HG03103 (cell line): ENCODE data around the gene SOX5.
"Not testable (repeated sequence)": the region's sequence is repeated elsewhere in the genome, so short reads cannot be mapped to it uniquely, and the experiment has no call there.

Experiments
- ATAC-seq: cut with Tn5 transposase; IDR thresholded peaks from one replicate; pipeline ENCODE4 v1.9.1; 2021; ENCODE audit warnings: low read depth; ENCODE audit not compliant: unreplicated experiment

The SOX5 gene

DNA sequence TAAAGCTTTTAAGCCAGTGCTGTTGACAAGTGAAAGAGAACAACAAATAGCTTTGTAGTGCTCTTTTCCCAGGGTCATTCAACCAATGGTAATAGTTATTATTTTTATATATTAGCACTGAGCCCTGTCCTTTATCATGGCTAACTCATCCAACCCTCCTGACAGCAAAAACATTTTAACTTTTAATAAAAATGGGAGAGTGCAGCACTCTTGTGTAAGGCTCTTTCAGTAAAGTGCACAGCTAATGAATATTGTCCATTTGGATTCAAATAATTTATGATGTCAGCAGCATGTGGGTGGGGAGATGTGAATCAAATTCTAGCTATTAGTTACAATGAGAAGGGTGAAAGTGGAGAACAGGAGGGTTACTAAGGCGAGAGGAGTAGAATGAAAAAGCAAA, 185.7 kb downstream of the SOX5 start:
- no peak for ATAC-seq

DNA sequence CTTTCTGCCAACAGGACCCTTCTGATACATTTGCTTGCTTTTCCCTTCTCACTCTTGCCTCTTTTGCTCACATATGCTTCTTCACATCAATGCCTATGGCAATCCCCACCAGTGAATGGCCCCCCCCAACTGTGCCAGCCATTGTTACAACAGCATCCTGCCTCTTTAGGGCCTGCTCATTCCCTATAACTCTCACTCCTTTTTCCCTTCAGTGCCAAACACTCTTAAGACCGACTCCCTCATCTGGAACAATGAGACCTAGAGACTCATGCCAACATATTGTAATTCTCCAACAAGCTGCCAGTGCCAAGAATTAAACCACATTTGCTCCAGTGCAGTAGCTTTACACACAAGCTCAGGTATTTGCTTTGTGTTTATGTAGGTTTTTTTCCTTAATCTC, 189.0 kb downstream of the SOX5 start:
- ATAC-seq: no peak

DNA sequence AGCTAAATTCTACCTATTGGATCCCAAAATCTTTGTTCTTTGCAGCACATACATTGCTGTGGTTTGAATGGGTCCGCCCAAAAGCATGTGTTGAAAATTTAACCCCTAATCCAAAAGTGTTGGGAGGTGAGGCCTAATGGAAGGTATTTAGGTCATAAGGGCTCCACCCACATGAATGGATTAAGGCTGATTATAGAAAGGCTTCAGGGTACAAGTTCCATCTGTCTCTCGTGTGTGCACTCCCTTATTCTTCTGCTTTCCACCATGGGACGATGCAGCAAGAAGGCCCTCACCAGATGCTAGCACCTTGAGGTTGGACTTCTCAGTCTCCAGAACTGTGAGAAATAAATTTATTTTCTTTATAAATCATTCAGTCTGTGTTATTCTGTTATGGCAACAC, 190.9 kb downstream of the SOX5 start:
- ATAC-seq: no peak

DNA sequence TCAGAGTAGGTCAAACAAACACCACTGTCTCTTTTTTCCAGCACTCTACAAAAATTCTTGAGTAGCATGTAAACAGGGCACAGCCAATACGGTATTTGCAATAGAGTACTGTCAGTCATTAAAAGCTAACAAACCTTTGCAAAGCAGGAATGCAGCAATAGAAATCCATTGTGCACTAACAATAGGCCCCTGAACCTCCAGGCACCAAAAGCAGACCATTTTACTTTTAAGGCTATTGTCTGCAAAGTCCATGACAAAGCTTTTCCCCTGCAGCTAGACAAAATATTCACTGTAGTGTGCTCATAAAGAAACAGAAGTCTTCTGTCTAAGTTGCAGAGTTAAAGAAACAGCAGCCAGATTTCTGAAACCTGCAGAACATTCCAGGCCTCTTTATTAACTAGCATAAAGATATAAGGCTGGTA, 191.9 kb downstream of the SOX5 start:
- no peak for ATAC-seq

DNA sequence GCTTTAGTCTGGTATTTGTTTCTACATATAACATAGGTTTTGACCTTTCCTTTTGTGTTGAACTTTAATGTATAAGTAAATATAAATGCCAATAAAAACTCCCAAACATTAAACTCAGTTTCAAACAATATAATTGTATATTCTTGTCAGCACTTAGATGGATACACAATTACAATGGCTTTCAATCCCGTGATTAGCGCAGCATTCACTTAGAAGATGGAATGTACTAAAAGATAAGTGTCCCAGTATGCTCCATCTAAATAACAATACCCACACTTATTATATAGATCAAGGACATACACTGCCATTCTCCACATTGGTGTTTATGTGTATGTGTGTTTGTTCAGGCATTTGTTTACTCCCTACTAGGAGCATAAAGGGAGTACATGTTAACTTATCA, 193.1 kb downstream of the SOX5 start:
- ATAC-seq: no peak

DNA sequence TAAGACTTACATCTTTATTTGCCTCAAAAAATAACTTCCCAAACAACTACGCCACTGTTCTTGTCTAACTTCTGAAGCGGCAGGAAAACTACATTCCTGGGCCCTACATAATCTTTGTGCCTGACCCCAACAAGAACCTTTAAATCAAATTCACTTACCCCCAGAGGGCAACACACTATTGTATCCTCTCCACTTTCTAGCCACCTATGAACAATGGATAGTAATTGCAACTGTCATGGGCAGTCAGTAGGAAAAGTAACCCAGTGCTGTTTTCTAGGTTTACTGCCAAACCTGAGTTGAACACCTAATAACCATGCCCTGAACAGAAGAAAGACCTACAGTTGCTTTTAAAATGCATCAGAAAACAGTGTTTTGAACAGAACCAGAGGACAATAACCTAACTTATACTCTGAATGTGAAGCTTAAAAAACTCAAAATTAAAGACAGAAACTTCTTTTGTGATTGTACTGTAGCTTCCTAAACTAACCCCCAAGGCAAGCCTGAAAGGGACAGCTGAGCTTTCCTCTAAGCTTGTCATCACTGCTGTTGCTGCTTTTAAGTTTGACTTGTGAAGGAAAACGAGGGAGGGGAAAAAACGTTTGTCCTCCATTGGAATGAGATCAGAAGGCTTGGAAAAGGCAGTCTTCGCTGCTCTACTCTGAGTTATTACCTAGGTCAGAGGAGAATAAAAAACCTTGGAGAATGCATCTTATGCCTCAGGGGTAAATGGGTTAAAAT, 195.7 kb downstream of the SOX5 start:
- ATAC-seq: no peak

DNA sequence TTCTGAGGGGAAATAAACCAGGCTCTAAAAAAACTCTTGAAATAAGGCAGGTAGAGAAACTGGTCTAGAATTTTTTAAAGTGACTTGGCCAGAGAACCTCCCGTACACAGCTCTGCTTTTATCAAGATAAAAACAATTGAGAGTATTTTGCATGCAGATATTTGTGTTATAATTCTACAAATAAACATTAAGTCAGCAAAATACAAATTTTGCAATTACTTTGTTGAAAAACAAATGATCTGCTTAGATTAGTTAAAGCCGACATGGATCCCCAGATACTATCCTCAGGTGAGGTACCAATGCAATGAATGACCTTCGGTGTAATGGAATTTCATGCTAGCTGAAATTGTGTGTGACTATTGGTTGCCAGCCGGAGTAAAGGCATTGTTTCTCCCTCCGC, 197.2 kb downstream of the SOX5 start:
- ATAC-seq: no peak

DNA sequence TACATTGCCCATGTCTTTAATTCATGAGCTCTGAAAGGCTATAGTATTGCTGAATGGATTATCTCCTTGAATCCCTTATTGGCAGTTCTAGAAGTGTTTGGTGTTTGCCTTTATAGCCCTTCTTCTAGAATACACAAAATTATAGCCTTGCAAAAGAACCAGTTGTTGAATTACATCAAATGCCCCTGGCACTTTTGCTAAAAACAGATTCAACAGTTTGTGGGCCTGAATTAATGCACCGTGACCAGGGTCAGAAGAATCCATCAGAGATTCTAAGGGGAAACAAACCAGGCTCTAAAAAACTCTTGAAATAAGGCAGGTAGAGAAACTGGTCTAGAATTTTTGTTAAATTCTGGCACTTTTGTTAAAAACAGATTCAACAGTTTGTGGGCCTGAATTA, 197.8 kb downstream of the SOX5 start:
- ATAC-seq: no peak

DNA sequence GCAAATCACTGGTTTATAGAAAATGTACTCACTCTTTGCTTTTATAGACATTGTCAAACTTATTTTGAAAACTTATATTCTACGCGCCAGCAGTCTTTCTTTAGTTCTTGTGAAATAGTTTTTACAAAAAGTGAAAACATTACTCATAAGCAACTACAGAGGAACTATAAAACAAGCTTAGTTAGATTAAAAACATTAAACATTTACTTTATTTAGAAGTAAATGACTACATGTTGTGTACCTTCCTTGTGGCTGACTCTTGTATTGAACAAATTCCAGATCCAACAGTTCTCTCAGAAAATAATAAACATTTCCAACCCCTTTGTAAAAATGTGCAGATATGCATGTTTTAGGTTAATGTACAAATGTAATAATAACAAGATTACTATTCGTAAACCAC, 198.5 kb downstream of the SOX5 start:
- ATAC-seq: no peak

DNA sequence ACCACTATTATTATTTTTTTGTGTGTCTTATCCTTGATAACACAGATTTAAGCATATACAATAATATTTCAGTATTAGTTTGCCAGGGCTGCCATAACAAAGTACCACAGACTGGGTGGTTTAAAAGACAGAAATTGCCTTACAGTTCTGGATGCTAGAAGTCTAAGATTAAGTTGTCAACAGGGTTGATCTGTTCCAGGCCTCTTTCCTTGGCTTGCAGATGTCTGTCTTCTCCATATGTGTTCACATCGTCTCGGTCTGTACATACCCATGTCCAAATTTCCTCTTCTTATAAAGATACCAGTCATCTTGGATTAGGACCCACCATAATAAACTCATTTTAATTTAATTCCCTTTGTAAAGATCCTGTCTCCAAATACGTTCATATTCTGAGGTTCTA, 204.8 kb downstream of the SOX5 start:
- no peak for ATAC-seq

DNA sequence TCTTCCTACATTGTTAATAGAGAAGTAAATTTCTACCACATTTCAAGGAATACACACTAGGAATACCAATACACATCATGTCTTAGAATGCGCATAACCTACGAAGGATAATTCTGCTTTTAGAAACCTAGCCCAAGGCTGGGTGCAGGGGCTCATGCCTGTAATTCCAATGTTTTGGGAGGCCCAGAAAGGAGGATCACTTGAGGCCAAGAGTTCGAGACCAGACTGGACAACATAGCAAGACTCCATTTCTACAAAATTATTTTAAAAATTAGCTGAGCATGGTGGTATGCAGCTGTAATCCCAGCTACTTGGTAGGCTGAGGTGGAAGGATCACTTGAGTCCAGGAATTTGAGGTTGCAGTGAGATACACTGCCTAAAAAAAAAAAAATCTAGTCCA, 206.9 kb downstream of the SOX5 start:
- no peak for ATAC-seq

DNA sequence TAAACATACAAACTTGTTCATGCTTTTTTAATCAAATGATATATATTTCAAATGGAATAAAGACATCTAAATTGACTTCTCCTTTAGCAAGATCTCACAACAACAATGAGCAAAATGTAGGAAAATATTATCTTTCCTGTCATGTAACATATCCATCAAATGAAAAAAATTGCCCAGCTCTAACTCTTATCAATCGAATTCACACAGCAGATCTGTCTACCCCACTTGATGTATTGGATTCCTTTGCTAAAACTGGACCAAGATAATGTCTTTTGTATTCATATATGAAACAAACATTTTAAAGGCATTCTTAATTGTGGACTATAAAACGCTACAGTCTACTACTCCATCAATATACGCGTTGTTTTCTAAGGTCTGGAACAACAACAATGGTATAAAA, 218.0 kb downstream of the SOX5 start:
- ATAC-seq: no peak

DNA sequence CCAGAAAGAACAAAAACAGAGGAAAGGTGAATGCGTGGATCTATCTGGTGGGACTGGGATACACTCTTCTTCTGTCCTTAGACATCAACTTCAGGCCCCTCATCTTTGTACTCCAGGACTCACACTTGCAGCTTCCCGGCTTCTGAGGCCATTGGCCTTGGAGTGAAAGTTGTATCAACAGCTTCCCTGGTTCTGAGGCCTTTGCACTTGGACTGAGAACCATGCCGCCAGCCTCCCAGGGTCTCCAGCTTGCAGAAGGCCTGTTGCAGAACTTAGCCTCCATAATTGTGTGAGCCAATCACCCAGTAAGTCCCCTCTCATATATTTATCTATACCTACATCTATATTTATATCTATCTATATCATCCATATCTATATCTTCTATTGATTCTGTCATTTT, 218.4 kb downstream of the SOX5 start:
- ATAC-seq: no peak

DNA sequence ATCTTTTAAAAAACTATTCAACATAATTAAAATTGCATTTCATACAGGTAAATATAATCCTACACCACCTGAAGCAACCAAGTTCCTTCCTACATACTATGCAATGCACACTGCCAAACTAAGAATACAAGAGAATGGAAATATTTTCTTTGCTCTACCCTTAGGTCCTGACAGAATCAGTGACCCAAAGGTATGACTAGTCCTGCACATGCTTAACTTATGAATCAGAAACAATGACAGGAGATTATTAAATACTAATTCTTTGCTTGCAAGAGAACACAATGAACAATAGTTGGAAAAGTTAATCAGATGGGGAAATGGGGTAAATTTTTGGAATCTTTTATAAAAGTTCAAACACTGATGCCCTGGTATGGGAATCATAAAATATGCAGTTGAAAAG, 220.1 kb downstream of the SOX5 start:
- no peak for ATAC-seq

DNA sequence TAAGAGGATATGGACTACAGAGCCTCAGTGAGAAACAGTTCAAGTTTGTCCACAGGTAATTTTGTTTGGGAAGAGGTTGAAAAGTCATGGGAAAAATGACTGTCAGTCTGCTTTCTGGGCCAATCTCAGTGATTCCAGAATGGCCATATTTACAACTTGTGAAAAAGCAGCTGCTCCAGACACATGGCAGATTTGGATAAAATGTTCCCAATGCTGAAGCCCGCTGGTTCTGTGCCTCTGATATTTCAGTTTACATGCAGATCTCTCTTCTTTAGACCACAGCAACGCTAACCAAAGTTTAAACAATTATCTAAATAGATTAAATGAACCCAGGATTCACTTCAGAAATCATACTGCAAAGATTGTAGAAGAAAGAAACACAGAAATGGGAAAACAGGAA, 222.8 kb downstream of the SOX5 start:
- no peak for ATAC-seq

DNA sequence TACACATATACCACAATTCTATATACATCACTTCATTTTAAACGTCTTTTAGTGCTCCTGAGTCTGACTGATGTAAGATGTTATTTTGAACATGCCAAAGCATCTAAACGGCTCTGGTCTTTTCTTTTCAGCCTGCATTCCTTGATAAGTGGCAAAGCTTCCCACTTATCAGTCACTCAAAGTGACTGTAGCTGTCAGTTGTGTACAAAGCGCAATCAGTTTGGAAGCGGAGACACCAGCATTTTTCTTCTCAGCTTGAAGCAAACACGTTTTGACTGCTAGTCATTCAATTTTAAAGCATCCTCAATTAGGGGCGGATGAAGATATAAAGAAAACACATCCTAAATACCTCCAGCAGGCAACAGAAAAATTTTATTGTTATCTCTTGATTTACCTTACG, 226.8 kb downstream of the SOX5 start:
- no peak for ATAC-seq

DNA sequence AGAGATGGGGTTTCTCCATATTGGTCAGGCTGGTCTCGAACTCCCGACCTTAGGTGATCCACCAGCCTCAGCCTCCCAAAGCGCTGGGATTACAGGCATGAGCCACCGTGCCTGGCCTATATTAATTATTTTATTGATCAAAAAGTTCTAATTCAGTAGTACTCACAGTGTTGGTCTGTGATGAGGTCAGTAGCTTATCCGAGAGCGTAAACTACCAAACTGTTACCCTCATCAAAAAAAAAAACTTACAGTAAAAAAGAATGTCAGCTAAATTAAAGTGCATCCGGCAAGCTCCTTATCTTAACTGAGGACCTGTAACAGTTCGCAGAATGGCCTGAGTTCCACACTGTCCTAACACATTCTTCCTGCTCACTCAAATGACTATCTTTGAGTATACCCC, 228.2 kb downstream of the SOX5 start:
- no peak for ATAC-seq

DNA sequence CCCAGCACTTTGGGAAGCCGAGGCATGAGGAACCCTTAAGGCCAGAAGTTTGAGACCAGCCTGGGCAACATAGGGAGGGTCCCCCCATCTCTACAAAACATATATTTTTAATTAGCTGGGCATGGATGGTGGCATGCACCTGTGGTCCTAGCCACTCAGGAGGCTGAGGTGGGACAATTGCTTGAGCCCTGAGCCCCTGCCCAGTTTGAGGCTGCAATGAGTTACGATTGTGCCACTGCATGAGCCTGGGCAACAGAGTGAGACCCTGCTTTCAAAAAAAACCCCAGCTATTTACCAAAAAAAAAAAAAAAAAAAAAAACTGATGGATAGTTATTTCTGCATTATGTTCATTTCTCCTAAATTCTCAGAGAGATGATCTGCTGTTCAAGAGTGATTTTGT, 230.0 kb downstream of the SOX5 start:
- no peak for ATAC-seq

DNA sequence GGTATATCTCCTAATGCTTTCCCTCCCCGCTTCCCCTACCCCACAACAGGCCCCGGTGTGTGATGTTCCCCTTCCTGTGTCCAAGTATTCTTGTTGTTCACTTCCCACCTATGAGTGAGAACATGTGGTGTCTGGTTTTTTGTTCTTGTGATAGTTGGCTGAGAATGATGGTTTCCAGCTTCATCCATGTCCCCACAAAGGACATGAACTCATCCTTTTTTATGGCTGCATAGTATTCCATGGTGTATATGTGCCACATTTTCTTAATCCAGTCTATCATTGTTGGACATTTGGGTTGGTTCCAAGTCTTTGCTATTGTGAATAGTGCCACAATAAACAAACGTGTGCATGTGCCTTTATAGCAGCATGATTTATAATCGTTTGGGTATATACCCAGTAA, 239.1 kb downstream of the SOX5 start:
- not testable (repeated sequence) for ATAC-seq

DNA sequence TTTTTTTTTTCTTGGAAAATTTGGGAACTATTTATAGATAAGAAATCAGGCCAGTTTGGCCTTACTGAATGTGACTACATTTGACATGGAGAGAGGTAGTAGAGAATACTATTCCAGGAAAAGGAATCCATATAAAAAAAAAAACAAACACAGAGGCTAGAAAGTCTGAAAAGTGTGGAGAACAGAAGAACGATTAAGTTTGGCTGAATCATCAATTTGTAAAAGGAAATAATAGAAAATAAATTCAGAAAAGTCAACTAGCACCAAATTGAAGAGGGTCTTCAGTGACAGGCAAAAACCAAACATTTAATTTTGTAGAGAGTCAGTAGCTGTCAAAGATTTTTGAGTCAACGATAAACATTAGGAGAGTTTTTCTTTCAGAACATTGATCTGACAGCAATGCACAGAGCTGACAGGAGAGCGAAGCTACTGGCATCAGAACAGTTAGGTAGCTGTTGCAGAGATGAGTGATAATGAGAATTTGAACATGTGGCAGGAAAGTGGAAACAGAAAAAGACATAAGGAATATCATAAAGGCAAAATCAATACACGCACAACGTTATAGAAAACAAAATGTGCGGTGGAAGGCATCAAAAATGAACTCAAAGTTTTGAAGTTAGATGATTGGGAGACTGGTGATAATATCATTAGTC, 241.2 kb downstream of the SOX5 start:
- no peak for ATAC-seq

DNA sequence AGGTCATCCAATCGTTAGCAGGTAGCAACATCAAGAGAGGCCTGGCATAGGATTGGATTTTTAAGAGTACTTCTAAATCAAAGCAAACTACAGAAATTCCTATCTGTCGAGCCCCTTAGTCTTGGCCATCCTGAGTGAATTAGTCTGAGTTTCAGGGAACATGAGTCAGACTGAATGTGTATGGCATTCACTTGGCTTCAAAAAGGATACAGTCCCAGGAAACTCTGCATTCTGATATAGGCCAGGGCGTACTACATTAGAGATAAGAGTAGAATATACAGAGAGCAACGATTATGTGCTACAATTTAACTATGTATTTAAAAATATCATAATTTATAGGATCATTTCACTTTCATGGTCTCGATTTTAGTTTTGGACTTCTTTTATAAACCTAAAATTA, 242.2 kb downstream of the SOX5 start:
- no peak for ATAC-seq
